ENCODE results near the gene CDIP1.

The CDIP1 gene

DNA sequence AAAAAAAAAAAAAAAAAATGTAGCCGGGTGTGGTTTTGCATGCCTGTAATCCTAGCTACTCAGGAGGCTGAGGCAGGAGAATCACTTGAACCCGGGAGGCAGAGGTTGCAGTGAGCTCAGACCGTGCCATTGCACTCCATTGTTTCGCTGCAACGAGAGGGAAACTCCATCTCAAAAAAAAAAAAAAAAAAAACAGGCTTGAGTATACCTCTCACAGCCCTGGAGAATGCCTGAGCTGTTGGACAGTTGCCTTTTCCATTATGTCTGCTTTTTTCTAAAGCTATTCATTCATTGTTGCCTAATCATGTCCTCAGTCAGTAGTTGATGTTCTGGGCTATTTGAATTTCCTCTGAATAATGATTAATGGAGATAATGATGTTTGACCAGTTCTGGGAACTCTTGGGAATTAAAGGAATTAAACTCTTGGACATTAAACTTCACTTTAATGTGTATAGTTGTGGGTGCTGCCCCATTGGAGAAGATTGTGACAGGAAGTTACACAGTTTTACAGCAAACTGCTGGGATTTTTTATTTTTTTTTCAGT lies 50.5 kb downstream of the CDIP1 start:
- DNase-seq, result no peak

DNA sequence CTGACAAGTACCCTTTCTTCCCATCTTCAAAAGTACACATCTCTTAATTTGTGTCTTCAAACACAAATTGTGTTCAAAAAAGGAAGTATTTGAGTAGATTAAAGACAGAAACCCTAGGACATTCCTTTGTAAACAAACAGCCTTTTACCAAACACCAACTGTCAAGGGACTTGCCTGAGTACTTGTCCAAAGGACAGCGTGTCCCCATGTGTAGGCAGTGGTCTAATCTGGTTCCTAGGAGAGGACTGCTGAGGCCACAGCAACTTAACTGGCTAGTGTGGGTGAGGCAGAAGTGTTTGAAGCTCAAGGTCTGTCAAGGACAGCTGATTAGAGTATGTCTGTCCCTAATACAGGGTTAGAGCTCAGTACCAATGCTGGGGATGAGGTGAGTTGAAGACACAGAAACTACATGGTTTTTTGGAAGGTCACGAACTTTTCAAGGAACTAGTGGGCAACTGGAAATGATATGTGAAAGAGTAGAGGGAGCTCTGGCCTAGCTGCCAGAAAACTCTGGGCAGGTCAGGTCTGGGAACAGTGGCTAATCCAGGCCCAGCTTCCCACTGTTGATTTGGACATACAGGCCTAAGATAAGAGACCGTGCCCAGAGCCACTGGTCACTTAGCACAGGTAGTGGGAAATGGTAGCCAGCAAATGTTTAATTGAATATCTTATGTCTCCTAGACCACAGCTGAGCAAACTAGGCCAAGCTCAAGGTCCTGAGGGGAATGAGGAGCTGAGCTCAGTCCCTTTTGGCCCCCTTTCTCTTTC lies 52.3 kb downstream of the CDIP1 start:
- no peak for DNase-seq

DNA sequence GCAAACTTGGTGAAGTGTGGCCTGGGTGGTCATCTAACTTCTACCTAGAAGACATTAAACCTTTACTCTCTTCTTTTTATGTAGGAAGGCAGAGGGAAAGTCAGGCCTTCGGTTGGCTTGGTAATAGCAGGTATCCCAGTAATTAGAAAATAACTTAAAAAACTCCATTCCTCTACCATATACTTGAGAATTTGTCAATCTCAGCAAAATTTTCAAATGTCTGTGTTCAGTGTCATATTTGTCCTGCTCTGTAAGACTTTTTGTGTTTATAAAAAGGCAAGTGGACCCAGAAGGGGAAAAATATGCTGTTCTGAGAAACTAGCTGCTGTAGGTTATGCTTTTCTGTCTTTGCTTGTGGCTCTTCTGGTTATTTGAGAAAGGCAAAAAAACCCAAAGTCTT lies 56.6 kb downstream of the CDIP1 start:
- no peak for DNase-seq

DNA sequence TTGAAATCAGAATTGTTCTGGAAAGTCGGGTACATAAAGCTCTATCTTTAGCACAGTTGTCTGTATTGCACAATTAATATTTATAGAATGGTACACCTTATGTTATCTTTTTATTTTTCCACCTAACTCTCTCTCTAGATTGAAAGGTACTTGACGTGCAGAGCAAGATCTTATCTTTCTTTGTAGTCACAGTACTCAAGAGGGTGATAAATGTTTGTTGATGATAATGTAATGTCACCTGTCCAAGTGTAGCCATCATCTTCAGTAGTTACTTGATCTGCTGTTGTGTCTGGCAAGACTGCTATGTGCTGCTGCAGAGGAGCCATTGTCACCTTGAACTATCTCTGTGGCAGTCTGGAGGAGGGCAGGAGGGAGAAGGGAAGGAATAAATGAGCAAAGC lies 57.0 kb downstream of the CDIP1 start:
- DNase-seq, result no peak

GRCh38 chr16:4477966-4478365 lies 60.6 kb downstream of the CDIP1 start:
- DNase-seq, result no peak

DNA sequence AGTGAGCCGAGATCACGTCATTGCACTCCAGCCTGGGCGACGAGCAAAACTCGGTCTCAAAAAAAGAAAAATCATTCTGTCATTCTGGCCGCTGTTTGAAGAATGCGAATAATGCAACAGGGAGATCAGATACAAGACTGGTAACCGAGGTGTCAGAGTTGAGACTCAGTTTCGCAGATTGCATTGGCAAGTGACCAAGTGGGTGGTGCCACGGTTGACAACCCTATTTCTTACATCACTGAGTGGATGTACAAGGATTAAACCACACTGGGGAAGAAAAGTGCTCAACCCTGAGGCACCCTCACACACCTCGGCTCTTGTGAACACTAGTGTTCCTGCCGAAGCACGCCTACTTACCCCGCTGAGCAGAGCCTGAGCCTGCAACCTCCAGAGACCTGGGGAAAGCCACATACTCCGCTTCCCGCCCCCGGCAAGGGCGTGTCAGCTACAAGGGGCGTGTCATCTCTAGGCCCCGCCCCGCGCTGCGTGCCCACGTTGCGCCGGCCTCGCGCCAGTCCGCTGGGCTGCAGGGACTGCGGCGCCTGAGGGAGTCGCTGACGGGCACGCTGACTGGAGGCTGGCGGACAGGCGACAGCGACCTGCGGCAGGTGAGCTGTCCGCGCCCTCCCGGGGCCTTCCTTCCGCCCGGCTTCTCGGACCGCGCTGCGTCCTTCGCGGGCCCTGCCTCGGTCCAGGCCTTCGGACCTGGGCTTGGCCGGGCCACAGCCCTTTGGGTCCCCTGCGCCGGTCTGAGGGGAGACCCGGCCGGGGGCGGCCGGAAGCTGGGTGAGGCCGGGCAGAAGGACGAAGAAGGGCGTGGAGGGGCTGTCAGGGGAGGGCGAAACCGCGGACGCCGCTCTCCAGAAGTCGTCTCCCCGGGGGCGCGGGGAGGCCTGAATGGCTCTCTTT lies 62.4 kb downstream of the CDIP1 start, which contains the start of gene HMOX2:
HMOX2 (plus strand) TSS at position 519 of the 909 bp plus-strand sequence. CDS start 29,127 bp downstream, outside the sequence.
- peak; percentile 44 to 91 (median 86) for DNase-seq

DNA sequence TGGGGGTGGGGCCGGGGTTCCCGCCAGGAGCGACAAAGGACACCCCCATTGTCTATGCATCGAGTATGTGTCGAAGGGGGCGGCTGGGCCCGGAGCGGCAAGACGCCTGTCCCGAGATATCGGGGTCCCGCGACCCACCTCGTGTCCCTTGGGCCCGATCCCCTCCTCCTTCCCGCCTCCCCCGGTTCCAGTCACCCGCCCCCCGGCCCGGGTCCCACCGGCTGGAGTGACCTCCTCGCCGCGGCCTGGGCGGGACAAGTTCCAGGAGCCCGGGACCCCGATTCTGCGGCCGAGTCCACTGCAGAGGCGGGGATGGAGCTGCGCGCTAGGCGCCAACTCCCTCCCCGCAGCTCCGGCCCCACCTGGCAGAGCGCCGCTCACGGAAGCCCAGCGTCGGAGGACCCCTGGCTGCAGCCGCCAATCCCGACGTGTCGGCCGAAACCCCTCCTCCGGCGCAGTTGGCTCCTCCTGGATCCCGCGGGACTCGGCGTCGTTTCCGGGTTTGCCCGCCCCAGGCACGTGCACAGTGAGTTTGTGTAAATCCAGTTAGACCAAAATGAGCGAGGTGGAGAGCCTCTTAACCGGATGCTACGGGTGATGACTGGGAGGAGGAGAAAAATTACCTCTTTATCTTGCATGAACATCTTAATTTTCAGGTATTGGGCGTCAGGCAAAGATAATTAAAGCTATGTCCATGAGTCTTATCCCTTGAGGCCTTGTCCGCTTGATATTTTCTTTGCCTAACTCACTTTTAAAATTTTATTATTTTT lies 64.2 kb downstream of the CDIP1 start, which contains the start of gene NMRAL1:
NMRAL1 (minus strand) TSS at position 434 of the 770 bp plus-strand sequence. CDS start 493 bp downstream, outside the sequence.
- DNase-seq, result peak in 13 of 14 donors; percentile 25 to 90 (median 66)

DNA sequence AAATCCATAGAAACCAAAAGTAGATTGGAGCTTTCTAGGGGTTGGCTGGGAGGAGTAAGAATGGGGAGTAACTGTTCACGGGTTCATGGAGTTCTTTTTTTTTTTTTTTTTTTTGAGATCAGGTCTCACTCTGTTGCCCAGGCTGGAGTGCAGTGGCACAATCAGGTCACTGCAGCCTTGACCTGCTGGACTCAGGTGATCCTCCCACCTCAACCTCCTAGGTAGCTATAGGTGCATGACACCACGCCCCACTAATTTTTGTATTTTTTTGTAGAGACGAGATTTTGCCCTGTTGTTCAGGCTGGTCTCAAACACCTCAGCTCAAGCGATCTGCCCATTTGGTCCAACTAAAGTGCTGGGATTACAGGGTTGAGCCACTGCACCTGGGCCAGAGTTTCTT lies 65.7 kb downstream of the CDIP1 start:
- no peak for DNase-seq

DNA sequence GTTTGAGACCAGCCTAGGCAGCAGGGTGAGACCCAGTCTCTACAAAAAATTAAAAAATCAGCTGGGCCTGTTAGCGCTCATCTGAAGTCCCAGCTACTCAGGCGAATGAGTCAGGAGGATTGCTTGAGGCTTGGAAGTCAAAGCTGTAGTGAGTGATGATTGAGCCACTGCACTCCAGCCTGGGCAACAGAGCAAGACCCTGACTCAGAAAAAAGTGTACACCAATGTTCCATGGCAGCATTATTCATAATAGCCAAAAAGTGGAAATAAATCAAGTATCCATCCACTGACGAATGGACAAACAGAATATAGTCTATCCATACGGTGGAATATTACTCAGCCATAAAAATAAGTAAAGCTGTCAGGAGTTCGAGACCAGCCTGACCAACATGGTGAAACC lies 66.7 kb downstream of the CDIP1 start:
- DNase-seq, result no peak

DNA sequence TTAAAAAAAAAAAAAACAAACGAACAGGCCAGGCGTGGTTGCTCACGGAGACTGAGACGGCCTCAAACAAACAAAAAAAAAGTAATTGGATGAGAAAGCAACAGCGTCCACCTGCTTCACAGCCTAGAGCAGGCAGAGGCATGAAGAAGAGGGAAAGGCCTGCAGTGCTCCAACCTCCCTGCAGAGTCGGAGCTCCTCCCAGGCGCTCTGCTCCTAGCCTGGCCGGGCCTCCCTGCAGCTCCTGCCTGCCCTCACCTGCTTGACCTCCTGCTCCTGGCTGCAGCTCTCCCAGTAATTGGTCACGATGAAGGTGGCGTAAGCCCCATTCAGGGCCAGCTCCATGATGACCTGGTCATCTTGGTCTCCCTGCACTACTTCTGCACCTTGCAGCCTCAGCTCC lies 69.6 kb downstream of the CDIP1 start:
- DNase-seq, result no peak

- DNase-seq, result no peak
Measured at GRCh38 chr16:4467916-4468315, 70.7 kb downstream of the CDIP1 start.

- DNase-seq, result no peak
Measured at GRCh38 chr16:4465977-4466779, 72.4 kb downstream of the CDIP1 start.

DNA sequence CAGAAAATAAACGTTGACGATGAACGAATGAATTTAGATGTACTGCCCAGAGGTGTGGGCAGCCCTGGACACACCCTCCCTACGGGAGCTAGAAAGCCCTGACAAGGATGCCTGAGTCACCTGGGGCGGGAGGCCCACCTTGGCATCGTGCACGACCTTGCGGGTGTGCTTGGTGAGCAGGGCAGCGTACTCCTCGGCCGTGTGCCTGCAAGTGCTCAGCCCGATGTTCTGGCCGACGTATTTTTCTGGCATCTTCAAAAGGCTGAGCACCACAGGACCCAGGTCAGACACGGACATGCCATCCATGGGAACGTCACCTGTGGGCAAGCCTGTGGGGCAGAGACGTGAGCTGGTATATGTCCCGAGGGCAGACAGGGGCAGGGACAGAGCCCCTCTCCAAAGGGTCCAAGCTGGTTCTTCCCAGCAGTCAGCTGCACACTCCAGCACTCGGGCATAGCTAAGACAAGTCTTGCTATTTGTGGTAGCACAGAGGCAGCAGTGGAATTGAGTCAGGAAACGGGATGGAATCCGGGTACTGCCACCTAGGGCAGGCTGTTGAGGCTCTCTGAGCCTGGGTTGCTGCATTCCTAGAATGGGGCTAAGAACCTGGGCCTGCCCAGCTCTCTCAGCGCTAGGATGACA lies 74.9 kb downstream of the CDIP1 start:
- DNase-seq, result no peak

GRCh38 chr16:4461250-4462085 lies 77.1 kb downstream of the CDIP1 start:
- DNase-seq, result peak in 7 of 14 donors; percentile 3 to 77 (median 31)

- no peak for DNase-seq
Measured at GRCh38 chr16:4460936-4461249, 77.7 kb downstream of the CDIP1 start.

Data from C1 segment of cervical spinal cord (tissue), 14 donors.